GM12875 (cell line): ENCODE results near the gene KCNH6.
A peak's percentile ranks its signal among the peaks of the same experiment; 100 is the strongest.

Source experiments
- H3K4me3 ChIP-seq: one replicate; pipeline ENCODE4 v1.5.1; 2011; ENCODE audit warnings: low read depth, low read length, control low read depth
- TF ChIP-seq, protein P1 (sequence below): IDR thresholded peaks from 2 replicates; pipeline ENCODE4 v1.5.1; 2011; ENCODE audit warnings: low read depth, mild to moderate bottlenecking, control low read depth, inconsistent platforms, low read length, moderate library complexity, borderline replicate concordance; ENCODE audit not compliant: insufficient read depth

The KCNH6 gene

DNA sequence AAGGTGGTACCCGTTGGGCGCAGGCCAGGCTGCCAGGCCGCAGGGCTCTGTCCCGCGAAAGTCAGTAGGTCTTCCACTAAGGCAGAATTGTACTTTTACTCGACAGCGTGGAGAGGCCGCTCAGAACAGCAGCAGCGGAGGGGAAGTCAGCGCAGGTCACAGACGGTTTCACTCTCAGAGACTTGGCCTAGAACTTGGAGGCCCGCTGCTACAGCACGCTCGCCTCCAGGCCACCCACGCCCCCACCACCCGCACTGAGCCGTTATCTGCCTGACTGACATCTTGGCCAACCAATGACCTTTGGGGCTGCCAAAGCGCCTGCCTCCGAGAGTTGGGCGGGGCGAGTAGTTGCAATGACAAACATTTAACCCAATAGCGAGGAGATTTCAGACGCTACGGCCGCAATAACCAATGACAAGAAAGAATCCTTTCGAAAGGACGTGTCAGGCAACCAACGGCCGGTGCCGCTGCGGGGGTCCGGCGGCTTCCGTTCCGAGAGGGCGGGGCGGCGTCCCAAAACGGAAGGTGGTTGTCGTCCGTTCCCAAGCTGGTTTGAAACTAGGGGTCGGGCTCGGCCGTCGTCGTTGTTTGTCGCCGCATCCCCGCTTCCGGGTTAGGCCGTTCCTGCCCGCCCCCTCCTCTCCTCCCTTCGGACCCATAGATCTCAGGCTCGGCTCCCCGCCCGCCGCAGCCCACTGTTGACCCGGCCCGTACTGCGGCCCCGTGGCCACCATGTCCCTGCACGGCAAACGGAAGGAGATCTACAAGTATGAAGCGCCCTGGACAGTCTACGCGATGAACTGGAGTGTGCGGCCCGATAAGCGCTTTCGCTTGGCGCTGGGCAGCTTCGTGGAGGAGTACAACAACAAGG, 27.0 kb downstream of the KCNH6 start, which contains the start of gene DCAF7:
Gene DCAF7 (plus strand): TSS at position 532 of the 871 bp plus-strand sequence. CDS start 201 bp downstream, at position 733.
- TF ChIP-seq, protein P1, sequence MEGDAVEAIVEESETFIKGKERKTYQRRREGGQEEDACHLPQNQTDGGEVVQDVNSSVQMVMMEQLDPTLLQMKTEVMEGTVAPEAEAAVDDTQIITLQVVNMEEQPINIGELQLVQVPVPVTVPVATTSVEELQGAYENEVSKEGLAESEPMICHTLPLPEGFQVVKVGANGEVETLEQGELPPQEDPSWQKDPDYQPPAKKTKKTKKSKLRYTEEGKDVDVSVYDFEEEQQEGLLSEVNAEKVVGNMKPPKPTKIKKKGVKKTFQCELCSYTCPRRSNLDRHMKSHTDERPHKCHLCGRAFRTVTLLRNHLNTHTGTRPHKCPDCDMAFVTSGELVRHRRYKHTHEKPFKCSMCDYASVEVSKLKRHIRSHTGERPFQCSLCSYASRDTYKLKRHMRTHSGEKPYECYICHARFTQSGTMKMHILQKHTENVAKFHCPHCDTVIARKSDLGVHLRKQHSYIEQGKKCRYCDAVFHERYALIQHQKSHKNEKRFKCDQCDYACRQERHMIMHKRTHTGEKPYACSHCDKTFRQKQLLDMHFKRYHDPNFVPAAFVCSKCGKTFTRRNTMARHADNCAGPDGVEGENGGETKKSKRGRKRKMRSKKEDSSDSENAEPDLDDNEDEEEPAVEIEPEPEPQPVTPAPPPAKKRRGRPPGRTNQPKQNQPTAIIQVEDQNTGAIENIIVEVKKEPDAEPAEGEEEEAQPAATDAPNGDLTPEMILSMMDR = no peak
- peak within 1 kb of the TSS; percentile 82 for H3K4me3 ChIP-seq

DNA sequence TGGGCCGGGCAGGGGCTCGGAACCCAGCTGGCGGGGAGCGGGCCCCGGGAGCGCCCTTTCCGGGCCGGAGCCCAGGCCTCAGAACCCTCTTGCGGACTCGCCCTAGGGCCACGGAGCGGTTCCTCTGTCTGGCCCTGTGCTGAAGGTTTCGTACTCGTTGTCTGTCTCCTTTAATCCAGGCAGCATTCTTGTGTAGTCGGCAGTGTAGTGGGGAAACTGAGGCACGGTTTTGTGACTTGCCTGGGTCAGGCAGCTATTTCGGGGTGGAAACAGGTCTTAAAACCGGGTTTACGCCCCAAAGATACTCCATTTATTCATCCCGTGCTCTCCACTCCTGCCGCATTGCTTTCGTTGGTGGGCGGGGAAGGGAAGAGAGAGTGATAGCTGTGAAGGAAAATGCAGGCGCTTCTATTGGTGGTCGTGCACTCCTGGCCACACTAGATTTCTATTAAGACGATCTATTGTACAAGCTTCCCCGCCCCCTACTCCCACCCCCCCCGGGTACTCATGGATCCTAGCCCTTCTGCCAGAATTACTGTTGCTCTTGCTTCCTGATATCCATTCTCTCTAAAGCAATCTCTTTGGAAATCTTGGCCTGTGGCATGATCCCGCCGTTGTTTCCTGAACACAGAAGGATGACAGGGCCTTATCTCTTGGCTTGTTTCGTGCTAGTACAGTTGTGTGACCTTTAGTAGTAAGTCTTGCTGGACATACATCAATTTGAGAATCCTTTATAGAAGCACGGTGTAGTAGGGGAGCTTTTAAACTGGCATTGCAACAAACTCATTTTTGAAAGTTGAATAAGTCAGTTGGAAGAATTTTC, 27.9 kb downstream of the KCNH6 start:
- peak overlapping the region; percentile 82 for H3K4me3 ChIP-seq
- TF ChIP-seq, protein P1 = no peak

DNA sequence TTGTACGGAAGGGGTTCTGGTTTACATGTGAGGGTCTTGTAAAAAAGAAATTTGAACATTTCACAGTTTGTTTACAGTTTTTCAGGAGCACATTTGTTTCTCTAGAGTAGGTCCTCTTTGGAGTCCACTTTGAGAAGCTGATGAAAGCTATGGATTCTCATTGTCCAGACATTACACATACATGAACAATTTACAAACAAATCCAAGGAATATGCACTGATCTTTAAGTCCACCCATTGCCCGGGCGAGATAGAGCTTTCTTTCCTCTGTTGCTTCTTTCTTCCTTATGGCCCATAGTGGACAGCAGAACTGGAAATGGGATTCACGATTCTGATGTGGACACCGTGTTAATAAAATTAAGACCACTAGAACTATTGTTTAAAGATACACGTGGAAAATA, 29.1 kb downstream of the KCNH6 start:
- H3K4me3 ChIP-seq = peak overlapping the region; percentile 82
- TF ChIP-seq, protein P1 = no peak

DNA sequence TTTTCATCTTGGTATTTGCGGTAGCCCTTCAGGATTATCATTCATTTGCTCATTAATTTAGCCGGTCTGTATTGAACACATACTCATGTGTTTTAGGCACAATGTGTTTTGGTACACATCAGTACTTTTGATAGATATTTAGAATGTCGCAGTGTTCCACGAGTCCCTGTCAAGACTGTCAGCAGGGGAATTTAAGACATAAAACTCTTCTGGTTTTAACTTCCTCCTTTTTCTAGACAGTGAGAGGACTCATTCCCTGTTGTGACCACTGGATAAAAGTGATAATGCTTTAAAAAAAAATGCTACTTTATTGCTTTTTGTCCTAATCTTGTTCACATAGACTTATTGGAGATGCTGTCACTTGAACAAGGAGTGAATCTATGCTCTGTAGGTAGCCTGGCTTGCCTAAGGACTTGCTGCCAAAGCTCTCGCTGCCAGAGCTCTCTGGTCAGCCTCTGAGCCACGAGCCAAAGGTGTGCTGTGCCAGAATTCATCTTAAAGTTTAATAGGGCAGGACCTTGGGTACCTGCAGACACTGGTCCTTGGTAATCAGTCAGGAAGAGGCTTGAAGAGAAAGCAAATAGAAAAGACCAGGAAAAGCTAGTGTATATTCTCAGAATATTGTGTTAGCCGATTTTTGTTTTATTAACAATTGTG, 32.5 kb downstream of the KCNH6 start:
- TF ChIP-seq, protein P1 = no peak
- no peak overlapping the region for H3K4me3 ChIP-seq

DNA sequence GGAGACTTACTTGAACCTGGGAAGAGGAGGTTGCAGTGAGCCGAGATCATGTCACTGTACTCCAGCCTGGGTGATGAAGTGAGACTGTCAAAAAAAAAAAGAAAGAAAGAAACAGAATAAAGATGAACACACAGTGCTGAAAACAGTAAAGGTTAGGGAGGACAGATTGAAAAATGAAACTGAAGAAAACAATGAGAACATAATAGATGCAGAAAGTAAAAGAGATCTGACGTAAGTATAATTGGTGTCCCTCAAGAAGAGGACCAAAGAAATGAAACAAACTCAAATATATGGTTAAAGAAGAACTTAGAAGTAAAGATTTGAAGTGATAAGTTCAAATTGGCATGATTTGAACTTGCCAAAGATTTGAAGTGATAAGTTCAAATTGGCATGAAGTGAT, 34.3 kb downstream of the KCNH6 start:
- TF ChIP-seq, protein P1 = no peak
- no peak overlapping the region for H3K4me3 ChIP-seq

DNA sequence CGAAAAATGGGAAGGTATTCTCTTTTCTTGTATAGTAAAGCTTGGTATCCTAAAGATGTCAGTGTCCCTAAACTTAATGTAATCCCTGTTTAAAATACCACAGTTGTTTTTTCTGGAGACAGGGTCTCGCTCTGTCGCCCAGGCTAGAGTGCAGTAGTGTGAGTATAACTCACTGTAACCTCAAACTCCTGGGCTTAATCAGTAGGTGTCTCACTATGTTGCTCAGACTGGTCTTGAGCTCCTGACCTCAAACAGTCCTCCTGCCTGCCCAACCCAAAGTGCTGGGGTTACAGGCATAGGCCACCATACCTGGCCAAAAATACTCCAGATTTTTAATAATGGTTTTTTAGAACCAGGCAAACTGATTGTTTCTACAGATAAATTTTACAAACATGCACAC, 35.3 kb downstream of the KCNH6 start:
- no peak overlapping the region for H3K4me3 ChIP-seq
- TF ChIP-seq, protein P1 = no peak
